ENCODE results near the gene RNF144B.

DNA sequence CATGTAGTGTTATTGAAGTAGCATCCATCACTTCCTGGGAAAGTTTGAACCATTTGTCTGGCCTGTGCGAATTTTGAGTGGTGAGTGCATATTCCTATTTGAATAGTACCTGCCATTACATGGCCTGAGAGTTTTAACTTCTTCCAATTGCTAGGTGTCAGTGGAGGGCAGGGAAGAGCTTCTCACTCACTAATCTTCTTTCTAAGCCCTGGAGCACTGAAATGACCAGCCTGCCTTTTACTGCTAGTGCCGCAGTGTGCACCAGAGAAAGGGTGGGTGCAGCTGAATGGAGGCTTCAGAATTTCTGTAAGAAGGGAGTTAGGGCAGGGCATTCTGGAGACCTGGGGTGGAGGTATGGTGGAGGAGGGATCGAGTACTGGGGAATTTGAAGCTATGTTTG lies 45.5 kb downstream of the RNF144B start:
- TF ChIP-seq, protein P1, sequence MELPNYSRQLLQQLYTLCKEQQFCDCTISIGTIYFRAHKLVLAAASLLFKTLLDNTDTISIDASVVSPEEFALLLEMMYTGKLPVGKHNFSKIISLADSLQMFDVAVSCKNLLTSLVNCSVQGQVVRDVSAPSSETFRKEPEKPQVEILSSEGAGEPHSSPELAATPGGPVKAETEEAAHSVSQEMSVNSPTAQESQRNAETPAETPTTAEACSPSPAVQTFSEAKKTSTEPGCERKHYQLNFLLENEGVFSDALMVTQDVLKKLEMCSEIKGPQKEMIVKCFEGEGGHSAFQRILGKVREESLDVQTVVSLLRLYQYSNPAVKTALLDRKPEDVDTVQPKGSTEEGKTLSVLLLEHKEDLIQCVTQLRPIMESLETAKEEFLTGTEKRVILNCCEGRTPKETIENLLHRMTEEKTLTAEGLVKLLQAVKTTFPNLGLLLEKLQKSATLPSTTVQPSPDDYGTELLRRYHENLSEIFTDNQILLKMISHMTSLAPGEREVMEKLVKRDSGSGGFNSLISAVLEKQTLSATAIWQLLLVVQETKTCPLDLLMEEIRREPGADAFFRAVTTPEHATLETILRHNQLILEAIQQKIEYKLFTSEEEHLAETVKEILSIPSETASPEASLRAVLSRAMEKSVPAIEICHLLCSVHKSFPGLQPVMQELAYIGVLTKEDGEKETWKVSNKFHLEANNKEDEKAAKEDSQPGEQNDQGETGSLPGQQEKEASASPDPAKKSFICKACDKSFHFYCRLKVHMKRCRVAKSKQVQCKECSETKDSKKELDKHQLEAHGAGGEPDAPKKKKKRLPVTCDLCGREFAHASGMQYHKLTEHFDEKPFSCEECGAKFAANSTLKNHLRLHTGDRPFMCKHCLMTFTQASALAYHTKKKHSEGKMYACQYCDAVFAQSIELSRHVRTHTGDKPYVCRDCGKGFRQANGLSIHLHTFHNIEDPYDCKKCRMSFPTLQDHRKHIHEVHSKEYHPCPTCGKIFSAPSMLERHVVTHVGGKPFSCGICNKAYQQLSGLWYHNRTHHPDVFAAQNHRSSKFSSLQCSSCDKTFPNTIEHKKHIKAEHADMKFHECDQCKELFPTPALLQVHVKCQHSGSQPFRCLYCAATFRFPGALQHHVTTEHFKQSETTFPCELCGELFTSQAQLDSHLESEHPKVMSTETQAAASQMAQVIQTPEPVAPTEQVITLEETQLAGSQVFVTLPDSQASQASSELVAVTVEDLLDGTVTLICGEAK (IDR thresholded peaks at IDR 0.05), result no peak
- TF ChIP-seq, protein P1 (CRISPR knock-in tag; IDR thresholded peaks at IDR 0.05), result no peak
- TF ChIP-seq TOE1 (CRISPR knock-in tag; IDR thresholded peaks at IDR 0.05) (no peak), CBFB (CRISPR knock-in tag; IDR thresholded peaks at IDR 0.05) (no peak), RFX5 (IDR thresholded peaks at IDR 0.05; ENCODE audit: low read depth, low read length) (no peak), POLR2AphosphoS5 (IDR thresholded peaks at IDR 0.05; ENCODE audit: low read depth, low read length) (no peak), EZH2 (conservative IDR thresholded peaks at IDR 0.05; ENCODE audit: low read depth, low read length) (no peak), ZNF207 (IDR thresholded peaks at IDR 0.05; ENCODE audit: borderline replicate concordance) (no peak), GATAD1 (CRISPR knock-in tag; IDR thresholded peaks at IDR 0.05) (no peak)
- TF ChIP-seq, protein P2, sequence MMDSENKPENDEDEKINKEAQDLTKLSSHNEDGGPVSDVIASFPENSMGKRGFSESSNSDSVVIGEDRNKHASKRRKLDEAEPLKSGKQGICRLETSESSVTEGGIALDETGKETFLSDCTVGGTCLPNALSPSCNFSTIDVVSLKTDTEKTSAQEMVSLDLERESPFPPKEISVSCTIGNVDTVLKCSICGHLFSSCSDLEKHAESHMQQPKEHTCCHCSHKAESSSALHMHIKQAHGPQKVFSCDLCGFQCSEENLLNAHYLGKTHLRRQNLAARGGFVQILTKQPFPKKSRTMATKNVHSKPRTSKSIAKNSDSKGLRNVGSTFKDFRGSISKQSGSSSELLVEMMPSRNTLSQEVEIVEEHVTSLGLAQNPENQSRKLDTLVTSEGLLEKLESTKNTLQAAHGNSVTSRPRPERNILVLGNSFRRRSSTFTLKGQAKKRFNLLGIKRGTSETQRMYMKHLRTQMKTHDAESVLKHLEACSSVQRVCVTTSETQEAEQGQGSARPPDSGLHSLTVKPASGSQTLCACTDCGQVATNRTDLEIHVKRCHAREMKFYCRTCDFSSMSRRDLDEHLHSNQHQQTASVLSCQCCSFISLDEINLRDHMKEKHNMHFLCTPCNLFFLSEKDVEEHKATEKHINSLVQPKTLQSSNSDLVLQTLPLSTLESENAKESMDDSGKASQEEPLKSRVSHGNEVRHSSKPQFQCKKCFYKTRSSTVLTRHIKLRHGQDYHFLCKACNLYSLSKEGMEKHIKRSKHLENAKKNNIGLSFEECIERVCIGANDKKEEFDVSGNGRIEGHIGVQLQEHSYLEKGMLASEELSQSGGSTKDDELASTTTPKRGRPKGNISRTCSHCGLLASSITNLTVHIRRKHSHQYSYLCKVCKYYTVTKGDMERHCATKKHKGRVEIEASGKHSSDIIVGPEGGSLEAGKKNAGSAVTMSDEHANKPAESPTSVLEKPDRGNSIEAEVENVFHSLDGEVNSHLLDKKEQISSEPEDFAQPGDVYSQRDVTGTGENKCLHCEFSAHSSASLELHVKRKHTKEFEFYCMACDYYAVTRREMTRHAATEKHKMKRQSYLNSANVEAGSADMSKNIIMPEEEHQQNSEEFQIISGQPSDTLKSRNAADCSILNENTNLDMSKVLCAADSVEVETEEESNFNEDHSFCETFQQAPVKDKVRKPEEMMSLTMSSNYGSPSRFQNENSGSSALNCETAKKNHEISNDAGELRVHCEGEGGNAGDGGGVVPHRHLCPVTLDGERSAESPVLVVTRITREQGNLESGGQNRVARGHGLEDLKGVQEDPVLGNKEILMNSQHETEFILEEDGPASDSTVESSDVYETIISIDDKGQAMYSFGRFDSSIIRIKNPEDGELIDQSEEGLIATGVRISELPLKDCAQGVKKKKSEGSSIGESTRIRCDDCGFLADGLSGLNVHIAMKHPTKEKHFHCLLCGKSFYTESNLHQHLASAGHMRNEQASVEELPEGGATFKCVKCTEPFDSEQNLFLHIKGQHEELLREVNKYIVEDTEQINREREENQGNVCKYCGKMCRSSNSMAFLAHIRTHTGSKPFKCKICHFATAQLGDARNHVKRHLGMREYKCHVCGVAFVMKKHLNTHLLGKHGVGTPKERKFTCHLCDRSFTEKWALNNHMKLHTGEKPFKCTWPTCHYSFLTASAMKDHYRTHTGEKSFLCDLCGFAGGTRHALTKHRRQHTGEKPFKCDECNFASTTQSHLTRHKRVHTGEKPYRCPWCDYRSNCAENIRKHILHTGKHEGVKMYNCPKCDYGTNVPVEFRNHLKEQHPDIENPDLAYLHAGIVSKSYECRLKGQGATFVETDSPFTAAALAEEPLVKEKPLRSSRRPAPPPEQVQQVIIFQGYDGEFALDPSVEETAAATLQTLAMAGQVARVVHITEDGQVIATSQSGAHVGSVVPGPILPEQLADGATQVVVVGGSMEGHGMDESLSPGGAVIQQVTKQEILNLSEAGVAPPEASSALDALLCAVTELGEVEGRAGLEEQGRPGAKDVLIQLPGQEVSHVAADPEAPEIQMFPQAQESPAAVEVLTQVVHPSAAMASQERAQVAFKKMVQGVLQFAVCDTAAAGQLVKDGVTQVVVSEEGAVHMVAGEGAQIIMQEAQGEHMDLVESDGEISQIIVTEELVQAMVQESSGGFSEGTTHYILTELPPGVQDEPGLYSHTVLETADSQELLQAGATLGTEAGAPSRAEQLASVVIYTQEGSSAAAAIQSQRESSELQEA (CRISPR knock-in tag; IDR thresholded peaks at IDR 0.05; ENCODE audit: not compliant biosample characterization), result no peak
- TF ChIP-seq, protein P3, sequence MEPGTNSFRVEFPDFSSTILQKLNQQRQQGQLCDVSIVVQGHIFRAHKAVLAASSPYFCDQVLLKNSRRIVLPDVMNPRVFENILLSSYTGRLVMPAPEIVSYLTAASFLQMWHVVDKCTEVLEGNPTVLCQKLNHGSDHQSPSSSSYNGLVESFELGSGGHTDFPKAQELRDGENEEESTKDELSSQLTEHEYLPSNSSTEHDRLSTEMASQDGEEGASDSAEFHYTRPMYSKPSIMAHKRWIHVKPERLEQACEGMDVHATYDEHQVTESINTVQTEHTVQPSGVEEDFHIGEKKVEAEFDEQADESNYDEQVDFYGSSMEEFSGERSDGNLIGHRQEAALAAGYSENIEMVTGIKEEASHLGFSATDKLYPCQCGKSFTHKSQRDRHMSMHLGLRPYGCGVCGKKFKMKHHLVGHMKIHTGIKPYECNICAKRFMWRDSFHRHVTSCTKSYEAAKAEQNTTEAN (CRISPR knock-in tag; conservative IDR thresholded peaks at IDR 0.05), result no peak
- TF ChIP-seq, protein P4, sequence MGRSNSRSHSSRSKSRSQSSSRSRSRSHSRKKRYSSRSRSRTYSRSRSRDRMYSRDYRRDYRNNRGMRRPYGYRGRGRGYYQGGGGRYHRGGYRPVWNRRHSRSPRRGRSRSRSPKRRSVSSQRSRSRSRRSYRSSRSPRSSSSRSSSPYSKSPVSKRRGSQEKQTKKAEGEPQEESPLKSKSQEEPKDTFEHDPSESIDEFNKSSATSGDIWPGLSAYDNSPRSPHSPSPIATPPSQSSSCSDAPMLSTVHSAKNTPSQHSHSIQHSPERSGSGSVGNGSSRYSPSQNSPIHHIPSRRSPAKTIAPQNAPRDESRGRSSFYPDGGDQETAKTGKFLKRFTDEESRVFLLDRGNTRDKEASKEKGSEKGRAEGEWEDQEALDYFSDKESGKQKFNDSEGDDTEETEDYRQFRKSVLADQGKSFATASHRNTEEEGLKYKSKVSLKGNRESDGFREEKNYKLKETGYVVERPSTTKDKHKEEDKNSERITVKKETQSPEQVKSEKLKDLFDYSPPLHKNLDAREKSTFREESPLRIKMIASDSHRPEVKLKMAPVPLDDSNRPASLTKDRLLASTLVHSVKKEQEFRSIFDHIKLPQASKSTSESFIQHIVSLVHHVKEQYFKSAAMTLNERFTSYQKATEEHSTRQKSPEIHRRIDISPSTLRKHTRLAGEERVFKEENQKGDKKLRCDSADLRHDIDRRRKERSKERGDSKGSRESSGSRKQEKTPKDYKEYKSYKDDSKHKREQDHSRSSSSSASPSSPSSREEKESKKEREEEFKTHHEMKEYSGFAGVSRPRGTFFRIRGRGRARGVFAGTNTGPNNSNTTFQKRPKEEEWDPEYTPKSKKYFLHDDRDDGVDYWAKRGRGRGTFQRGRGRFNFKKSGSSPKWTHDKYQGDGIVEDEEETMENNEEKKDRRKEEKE (IDR thresholded peaks at IDR 0.05), result no peak
